NCI-H345 treated with DMSO at 0.1 percent for 48 hours (cell line): ENCODE measurements around the gene CREM.
"Not testable (repeated sequence)": the region's sequence is repeated elsewhere in the genome, so short reads cannot be mapped to it uniquely, and the experiment has no call there.

Source experiments
- DNase-seq: peaks from one replicate; lab custom pipeline; 2025; ENCODE audit not compliant: unreplicated experiment; lab: John Stamatoyannopoulos, UW

CREM gene

GRCh38 chr10:35191523-35191922 is 64.9 kb downstream of the CREM start:
- no peak for DNase-seq

- DNase-seq = no peak
Measured at GRCh38 chr10:35192645-35193249, 66.1 kb downstream of the CREM start.

- DNase-seq = no peak
Measured at GRCh38 chr10:35194471-35194870, 67.8 kb downstream of the CREM start.

GRCh38 chr10:35194906-35195305 is 68.3 kb downstream of the CREM start:
- DNase-seq = no peak

GRCh38 chr10:35195361-35196306 is 69.0 kb downstream of the CREM start:
- DNase-seq = peak; percentile 7

- DNase-seq = no peak
Measured at GRCh38 chr10:35200487-35200886, 73.8 kb downstream of the CREM start.

- no peak for DNase-seq
Measured at GRCh38 chr10:35201234-35201633, 74.6 kb downstream of the CREM start.

GRCh38 chr10:35202050-35202449 is 75.4 kb downstream of the CREM start:
- DNase-seq = no peak

- no peak for DNase-seq
Measured at GRCh38 chr10:35203745-35204144, 77.1 kb downstream of the CREM start.

- no peak for DNase-seq
Measured at GRCh38 chr10:35204650-35205319, 78.1 kb downstream of the CREM start.

GRCh38 chr10:35206274-35206673 is 79.6 kb downstream of the CREM start:
- DNase-seq = no peak

- no peak for DNase-seq
Measured at GRCh38 chr10:35208536-35208935, 81.9 kb downstream of the CREM start.

- no peak for DNase-seq
Measured at GRCh38 chr10:35208949-35209613, 82.4 kb downstream of the CREM start.

GRCh38 chr10:35210961-35211360 is 84.3 kb downstream of the CREM start:
- DNase-seq = no peak

GRCh38 chr10:35211390-35211789 is 84.7 kb downstream of the CREM start:
- no peak for DNase-seq

- no peak for DNase-seq
Measured at GRCh38 chr10:35212856-35213255, 86.2 kb downstream of the CREM start.

- DNase-seq = no peak
Measured at GRCh38 chr10:35213699-35214098, 87.1 kb downstream of the CREM start.

- DNase-seq = no peak
Measured at GRCh38 chr10:35214607-35215020, 88.0 kb downstream of the CREM start.

- DNase-seq = no peak
Measured at GRCh38 chr10:35215107-35215506, 88.5 kb downstream of the CREM start.

GRCh38 chr10:35216303-35216905 is 89.8 kb downstream of the CREM start:
- no peak for DNase-seq

GRCh38 chr10:35216956-35217355 is 90.3 kb downstream of the CREM start:
- not testable (repeated sequence) for DNase-seq
